Kidney capillary endothelial cell (primary cell): Measurements from ENCODE around the gene GUCY1A2.
"Not testable (repeated sequence)": the region's sequence is repeated elsewhere in the genome, so short reads cannot be mapped to it uniquely, and the experiment has no call there.

Experiments used
- DNase-seq: peaks from one replicate; pipeline ENCODE4 v3.0.0-alpha.2; 2018; ENCODE audit warnings: low spot score

GUCY1A2 gene

DNA sequence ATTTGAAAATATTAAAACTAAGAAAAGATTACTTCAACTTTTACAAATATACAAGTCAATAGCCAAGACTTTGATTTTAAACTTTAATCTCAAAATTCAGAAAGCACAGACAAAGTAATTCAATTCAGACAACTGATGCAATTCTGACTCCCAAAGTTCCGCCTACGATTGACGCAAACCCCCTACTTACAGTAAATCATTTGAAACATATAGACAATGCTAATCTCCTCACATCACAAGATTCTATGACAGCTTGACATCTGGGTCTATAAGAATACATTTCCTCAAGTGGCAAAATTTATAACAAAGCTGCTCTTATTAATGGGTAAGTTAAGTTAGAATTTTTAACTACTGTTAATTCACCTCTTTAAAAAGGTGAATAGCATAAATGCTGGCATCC lies 75.2 kb downstream of the GUCY1A2 start:
- no peak for DNase-seq

DNA sequence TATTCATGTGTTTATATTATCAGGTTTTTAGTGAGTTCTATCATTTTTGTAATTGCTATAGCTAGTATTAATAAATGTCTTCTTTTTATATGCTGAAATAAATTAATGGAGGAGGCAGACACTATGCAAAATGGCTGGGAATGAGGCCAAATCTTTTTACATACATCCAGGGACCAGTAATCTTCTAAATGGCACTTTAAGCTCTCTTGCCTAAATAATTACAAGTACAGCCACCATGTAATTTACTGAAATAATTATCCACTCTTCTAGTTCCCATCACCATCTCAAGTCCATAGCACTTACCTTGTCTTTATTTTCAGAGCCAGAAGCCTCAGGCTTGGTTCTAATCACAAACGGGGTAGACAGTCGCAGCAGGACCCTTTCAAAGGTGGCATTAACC lies 79.1 kb downstream of the GUCY1A2 start:
- DNase-seq: no peak

DNA sequence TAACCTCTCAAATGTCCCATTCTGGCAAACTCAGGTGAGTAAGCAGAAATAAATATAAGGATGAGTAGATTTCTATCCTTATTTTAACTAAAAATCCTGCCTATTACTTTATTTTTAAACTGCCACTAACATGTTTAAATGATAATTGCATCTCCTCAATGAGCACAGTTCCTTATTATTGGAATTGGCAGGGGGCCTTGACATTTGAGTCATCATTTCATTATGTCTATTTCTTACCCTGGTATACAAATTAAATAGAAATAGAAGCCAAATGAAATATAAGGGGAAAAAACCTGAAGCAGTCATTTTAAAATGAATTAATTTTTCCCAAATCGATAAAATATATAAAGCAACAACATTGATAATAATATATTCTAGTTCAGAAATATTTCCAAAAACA lies 81.2 kb downstream of the GUCY1A2 start:
- no peak for DNase-seq

DNA sequence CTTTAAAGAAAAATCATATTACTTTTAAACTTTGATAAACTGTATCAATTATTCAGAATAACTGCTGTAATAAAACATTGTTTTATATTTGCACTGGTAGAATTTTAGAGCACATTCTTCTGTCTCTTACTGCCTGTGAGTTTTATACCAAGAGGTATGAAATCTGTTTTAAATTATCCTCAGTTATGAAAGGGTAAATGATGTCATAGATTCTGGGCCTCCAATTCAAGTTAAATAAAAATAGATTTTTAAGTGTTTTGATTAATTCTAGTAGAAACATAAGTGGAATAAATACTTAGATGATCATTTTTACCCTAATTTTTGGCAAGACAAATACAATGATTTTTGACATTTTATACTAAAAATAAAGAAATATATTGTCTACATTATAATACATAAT lies 93.0 kb downstream of the GUCY1A2 start:
- no peak for DNase-seq

DNA sequence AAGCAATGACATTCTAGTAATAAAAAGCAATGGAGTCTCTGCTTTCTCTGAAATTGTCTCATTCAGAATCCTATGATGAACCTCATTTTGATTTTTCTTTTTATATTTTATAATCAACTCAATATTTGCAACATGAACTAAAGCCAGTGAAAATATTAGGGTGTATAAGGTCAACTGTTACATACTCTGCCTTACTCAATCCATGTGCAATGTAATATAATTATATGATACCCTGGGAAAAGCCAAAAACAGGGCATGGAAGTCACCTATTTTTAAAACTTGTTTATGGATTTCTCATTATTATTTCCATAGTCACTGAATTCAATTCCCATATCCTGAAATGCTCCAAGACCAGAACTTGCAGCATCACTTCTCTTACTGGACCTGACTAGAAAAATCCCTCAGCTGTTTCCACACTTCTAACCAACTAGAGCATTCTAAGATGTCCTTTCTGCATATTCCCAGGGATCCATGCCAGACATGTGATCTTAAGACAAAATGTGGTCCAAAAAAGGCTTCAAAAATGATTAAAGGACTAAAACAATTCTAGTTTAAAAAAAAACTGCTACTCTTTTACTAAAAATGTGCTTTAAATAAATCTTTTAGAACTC lies 97.3 kb downstream of the GUCY1A2 start:
- no peak for DNase-seq

DNA sequence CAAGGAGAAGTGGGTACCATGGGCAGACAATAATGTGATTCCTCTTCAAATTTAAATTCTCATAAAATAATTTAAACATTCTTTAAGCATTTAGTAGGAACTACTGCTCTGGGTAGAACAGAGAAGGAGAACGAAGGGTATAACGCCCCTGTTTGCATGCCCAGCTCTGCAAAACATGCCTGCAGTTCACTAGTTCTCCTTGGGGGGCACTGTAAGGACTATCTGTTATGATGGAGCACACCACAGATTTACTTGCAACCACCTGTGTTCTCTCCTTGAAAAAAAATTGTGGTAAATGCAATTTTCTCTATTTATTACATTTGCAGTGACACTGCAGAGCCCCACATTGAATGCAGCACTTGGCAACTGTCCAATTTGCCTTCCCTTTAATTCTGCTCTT lies 100.3 kb downstream of the GUCY1A2 start:
- no peak for DNase-seq

DNA sequence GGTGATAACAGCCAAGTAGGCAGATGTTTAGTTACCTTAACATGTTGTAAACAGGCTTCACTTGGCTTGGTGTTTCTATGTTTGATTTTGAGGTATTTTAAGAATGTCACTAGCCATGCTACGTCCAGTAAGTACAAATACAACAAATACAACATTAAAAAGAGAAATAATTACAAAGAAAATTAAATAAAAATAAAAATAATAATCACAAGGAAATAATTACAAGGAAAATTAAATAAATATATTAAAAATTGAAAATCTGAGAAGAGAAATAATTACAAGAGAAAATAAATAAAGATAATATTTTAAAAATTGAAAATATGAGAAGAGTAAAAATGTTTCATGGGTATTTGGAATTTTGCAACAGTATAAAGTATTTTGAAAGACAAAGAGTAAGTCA lies 103.9 kb downstream of the GUCY1A2 start:
- DNase-seq: no peak

DNA sequence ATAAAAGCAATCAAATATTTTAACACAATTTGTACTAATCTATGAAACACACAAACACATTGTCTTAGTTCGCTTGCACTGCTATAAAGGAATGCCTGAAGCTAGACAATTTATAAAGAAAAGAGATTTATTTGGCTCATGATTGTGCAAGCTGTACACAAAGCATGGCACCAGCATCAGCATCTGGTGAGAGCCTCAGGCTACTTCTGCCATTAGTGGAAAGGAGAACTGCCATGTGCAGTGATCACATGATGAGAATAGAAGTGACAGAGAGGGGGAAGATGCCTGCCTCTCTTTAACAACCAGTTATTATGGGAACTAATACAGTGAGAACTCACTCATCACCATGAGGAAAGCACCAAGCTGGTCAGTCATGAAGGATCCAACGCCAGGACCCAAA lies 105.1 kb downstream of the GUCY1A2 start:
- DNase-seq: no peak

DNA sequence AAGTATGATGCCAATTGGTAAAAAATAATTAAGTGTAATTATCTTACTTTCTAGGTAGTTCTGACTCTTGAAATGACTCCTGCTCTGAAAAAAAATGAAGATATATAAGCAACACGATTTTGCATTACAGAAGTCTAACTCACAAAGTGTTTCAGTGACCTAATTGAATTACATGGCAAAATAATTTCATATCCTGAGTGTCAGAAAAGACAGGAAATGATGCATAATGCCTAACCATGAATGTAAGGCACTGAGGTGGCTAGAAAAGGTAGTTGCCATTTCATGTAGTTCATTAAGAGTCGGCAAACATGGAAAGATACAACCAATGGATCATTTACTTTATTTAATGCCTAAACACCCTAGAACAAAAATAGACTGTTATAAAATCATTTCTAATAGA lies 113.5 kb downstream of the GUCY1A2 start:
- DNase-seq: peak; percentile 62

DNA sequence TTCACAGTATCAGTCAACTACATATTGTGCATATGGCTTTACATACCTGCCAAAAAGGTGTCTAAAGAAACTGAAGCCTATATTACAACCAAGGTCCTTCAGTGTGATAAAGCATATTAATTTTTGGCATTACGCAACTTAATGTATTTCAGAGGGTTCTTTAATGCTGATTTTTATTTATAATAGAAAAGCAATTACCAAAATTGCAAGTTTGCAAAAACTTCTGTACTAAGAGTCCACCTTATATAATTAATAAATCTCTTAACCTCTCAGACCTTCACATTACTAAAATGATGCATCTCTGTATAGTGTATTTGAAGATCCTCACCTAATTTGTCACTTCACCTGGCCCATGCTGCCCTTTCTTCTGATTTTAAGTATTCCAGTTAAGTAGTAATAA lies 128.6 kb downstream of the GUCY1A2 start:
- DNase-seq: no peak

DNA sequence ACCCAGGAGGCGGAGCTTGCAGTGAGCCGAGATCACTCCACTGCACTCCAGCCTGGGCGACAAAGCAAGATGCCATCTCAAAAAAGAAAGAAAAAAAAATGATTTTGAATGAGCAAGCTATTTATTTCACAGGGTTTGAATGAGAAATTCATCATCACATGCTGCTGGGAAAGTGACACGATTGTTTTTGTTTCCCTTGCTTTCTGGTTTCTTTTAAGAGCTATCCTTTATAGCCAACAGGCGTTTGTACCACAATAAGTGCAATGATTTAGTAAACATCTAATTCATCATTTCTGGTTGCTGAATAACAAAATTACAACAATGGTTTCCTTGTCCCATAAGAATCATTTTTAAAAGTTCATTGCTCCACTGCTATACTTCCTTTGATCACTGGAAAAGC lies 129.9 kb downstream of the GUCY1A2 start:
- DNase-seq: no peak

DNA sequence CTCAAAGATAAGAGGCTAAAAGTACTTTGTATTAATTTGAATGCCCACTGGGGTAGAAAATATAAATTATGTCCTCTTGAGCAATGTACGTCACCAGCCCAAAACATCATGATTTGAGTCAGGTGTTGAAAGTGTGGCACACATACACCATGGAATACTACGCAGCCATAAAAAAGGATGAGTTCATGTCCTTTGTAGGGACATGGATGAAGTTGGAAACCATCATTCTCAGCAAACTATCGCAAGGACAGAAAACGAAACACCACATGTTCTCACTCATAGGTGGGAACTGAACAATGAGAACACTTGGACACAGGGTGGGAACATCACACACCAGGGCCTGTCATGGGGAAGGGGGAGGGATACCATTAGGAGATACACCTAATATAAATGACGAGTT lies 134.6 kb downstream of the GUCY1A2 start:
- not testable (repeated sequence) for DNase-seq

DNA sequence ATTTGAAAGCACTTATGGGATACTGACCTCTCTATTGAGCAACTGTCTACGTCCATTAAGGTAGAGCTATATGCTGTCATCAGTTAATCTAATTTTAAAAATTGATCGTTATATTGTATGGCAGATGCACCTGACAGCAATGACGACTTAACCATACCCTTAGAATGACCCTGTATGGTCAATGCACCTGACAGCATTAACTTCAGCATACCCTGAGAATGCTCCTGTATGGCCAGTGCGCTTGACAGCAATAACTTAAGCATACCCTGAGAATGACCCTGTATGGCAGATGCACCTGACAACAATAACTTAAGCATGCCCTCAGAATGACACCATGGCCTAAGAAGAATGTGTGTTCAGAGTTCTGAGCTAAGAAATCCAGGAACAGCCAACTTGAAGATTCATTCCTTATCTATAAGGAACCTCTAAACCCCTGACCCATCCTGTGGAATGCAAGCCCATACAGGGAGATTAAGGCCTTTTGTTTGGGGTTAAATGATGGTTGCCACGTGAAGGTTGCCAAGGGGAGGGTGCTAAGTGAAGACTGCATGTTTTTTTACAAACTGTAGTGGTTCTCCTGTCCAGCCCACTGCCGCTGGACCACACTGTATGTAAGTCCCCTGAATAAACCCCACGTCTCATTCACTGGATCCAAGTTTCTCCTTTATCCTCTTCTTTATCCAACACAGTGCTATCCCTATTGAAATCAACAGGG lies 138.3 kb downstream of the GUCY1A2 start:
- no peak for DNase-seq

DNA sequence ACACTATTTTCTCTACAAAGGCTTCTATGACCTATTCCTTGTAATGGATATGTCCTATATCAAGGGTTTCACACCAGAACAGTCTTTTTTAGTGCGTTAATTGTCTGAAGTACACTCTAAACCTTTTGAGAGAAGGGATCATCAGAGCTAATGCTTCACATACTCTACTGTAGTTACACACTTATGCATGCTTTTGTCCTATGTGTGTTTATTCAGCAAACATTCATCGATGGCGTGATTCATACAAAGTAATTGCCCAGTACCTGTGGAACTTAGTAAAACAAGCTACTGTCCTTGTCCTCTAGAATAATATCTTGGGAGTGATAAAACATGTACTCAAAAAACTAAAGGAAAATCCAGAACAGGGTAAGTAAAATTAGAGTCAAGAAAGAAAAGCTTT lies 139.2 kb downstream of the GUCY1A2 start:
- DNase-seq: no peak

DNA sequence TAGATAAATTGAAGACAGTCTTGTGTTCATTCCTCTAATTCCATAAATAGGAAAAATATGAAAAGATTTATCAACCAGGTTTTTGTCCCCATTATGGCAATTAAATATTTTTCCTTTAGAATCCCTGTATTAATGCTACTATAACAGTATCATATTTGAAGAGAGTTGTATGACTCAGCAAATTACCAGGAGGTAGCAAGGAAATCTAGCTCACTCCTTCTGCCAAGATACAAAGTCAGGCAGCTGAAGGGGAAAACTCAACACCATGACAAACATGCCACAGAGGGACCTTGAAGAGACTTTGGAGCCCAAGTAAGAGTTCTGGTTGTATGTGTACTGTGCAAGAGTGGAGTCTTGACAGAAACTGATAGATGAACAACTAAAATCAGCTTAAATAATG lies 143.3 kb downstream of the GUCY1A2 start:
- DNase-seq: no peak

DNA sequence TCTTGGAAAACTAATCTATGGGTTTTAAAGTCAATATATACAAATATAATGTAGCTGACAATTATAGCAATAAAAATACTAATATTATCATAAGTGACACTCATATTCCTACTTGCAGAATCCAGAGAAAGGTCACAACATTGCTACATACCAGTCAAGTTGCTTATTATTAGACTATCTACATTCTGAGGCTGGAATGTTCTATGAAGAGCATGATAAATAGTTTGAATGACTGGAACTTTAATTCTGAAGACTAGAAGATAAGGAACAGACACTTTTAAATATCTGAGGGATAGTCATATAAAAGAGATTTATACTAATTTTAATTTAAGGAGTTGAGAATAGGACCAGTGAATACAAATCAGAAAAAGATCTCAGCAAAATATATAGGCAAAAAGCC lies 146.0 kb downstream of the GUCY1A2 start:
- DNase-seq: no peak

DNA sequence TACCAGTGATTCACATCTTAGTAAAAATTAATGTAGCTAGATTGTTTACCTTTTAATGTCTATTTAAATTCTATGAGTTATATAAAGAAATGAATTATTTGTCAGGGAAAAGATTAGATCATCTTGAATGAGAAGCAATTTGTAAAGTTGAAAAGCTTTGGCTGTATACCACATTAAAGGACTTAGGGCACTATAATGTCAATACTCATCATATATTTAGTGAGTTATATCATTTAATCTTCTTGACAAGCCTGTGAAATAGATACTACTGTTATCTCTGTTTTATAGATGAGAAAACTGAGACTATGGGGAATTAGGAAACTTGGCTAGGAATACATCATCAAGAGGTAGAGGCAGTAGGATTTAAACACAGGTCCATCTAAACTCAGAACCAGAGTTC lies 160.1 kb downstream of the GUCY1A2 start:
- DNase-seq: no peak

DNA sequence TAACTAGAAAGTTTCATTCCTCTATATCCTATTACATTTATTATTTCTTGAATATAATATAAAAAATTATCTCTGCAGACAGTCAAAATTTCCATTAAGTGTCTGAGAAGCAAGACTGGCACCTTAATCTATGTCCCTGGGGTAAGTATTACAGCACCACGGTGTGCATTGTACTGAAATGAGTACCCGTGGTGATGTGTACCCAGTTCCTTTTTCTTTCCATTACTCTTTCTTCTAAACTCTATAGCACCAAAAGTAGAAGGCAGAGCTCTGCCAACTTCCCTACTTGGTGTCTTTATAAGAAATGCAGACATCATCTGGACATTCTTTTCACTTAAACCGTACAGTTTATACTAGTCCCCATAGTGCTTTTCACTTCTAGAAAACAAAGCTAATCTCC lies 161.7 kb downstream of the GUCY1A2 start:
- DNase-seq: no peak

DNA sequence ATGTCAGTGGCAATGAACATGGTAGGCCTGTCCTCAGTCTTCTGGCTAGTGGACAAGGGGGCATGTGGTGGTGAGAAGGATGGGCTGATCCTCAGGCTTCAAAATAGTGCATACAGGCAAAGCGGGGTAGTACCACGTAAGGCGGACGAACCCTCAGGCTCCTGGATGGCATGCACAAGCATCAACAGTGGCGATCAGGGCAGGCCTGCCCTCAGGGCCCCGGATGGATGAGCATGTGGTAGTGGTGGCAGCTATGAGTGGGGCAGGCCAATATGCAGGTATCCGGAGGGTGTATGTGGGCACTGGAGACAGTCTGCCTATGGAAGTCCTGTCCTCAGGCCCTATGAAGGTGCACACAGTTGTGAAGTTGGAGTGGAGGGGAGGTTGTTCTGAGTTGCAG lies 163.8 kb downstream of the GUCY1A2 start:
- DNase-seq: no peak

DNA sequence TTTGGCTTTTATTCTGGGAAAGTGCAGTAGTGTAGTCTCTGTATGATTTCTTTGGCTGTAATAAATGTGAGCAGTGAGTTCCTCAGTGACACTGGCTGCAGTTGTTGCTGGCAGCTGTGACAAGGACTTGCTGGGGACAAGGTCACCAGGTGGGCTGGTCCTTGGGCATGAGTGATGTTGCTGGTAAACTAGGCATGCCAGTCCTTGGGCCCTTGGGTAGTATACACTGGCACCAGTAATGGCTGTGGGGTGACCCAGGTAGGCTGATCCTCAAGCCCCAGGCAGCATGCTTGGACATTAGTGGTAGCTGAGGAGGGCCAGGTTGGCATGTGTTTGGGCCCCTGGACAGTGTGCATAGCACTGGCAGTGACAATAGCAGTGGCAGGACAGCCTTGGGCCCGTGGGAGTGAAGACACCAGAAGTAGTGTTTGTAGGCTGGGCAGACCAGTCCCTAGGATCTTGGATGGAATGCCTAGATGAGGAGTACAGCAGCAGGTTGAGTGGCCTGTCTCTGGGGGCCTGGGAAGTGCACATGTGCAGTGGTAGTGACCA lies 164.3 kb downstream of the GUCY1A2 start:
- DNase-seq: no peak

DNA sequence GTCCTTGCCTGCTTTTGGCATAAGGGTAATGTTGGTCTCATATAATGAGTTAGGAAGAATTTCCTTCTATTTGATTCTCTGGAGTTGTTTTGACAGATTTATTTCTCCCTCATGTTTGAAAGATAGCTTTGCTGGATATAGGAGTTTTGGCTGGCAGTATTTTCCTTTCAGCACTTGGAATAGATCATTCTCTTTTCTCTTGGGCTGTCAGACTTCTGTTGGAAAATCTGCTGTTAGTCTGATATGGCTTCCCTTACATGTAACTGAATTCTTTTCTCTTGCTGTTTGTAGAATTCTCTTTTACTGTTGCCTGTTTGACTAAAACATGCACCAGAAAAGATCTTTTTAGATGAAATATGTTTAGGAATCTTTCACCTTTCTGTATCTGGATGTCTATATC lies 165.5 kb downstream of the GUCY1A2 start:
- no peak for DNase-seq

DNA sequence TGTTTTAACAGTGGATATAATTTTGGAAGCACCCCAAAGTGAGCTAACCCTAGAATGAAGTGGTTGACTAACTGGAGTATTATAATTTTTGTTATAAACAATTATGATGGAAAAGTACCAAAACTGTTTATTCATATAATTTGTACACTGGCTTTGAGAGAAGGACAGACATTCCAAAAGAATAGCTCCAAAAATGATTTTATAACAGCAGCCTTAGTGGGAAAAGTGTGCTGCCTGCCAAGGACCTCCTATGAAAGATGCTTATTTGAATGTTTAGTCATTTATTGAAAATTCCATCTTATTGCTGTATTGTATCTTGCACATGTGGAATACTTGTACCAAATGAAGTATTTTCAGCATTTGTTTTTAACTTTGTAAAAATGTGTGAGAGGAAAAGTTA lies 169.8 kb downstream of the GUCY1A2 start:
- DNase-seq: no peak

DNA sequence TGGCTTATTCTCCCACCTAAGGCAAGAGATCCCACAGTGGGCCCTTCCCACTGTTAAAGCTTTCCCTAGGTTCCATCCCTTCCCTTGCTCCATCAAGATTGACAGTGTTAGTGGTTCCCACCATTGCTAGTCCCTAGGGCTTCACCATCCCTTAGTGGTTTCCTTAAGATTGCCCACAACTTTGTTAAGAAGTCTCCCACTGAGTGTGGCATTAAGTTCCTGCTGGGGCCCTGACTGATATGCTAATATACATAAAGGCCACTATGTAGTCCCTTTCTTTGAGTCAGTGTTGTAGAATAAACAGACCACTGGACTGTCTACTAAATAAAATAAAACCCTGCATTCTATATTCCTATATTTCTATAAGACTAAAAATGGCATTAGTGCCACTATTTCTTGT lies 176.1 kb downstream of the GUCY1A2 start:
- DNase-seq: no peak

DNA sequence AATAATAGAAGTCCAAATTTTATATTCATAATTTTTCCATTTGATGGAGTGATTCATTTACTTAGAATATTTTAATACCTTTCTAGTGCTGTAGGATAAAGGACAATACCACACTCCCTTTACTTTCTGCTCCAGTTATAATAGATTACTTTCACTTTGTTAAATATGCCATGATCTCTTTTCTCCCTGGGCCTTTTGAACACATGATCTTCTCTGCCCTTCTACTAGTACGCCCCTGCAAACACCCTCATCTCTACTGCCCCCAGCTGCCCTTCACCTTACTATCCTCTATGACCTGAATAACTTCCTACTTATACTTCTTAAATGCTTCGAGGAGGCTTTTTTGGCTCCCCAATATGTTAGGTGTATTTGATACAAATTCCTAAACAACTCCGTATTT lies 177.3 kb downstream of the GUCY1A2 start:
- DNase-seq: no peak
